Suprapubic skin (tissue), 4 donors: ENCODE data around the gene BAG3. TPM values are rescaled to one million over a fixed set of nuclear protein-coding genes. Genes with fewer than 3 reads are reported as not detected.

ENCODE experiments used
- DNase-seq, 2 donors: peaks; one replicate each; pipeline ENCODE4 v3.0.0-alpha.2; 2019; ENCODE audit warnings: low spot score in 2 of 2
- H3K27ac ChIP-seq: fragments of 200-600 bp; sonication (generic); one replicate; pipeline ENCODE4 v1.5.1; 2019
- H3K27me3 ChIP-seq: fragments of 200-600 bp; sonication (generic); one replicate; pipeline ENCODE4 v1.5.1; 2019
- H3K36me3 ChIP-seq: fragments of 200-600 bp; sonication (generic); one replicate; pipeline ENCODE4 v1.5.1; 2019
- H3K4me1 ChIP-seq: fragments of 200-600 bp; sonication (generic); one replicate; pipeline ENCODE4 v1.5.1; 2019
- H3K4me3 ChIP-seq: fragments of 200-600 bp; sonication (generic); one replicate; pipeline ENCODE4 v1.5.1; 2019; ENCODE audit warnings: mild to moderate bottlenecking
- H3K9me3 ChIP-seq: fragments of 200-600 bp; sonication (generic); one replicate; pipeline ENCODE4 v1.5.1; 2019
- EP300 ChIP-seq: sonication (generic); formaldehyde crosslinking; IDR thresholded peaks from one replicate; pipeline ENCODE4 v1.6.1; 2017; ENCODE audit warnings: antibody characterized with exemption
- POLR2A ChIP-seq, 2 donors: fragments of 450-650 bp; IDR thresholded peaks; one replicate each; pipeline ENCODE4 v1.6.1; 2017; ENCODE audit warnings: antibody characterized with exemption in 2 of 2, mild to moderate bottlenecking in 2 of 2, moderate library complexity in 2 of 2
- POLR2AphosphoS5 ChIP-seq, 3 donors: sonication (generic); formaldehyde crosslinking; IDR thresholded peaks; one replicate each; pipeline ENCODE4 v1.6.1; 2017; ENCODE audit warnings: antibody characterized with exemption in 3 of 3
- WGBS: methylation state at CpG from one replicate; pipeline ENCODE4 v1.1.5; 2018; 5-methylcytosine and 5-hydroxymethylcytosine counted together
- total RNA-seq, 4 donors: library from RNA; depleted of rRNA; stranded (reverse); fragments of >200 nt; gene quantifications; one replicate each; pipeline ENCODE4 v1.1.0, GENCODE V29; 2016
- TF ChIP-seq, protein P1 (sequence below), 2 donors: fragments of 200-600 bp in 1 of 2; fragments of 450-650 bp in 1 of 2; sonication (generic) in 1 of 2; IDR thresholded peaks; one replicate each; pipeline ENCODE4 v1.5.1; 2016 to 2019; ENCODE audit warnings: antibody characterized with exemption in 2 of 2, mild to moderate bottlenecking in 1 of 2, moderate library complexity in 1 of 2

Gene BAG3
- total RNA-seq, 4 donors from 2014 or later, result 75.0 to 86.4 (median 78.0) TPM

DNA sequence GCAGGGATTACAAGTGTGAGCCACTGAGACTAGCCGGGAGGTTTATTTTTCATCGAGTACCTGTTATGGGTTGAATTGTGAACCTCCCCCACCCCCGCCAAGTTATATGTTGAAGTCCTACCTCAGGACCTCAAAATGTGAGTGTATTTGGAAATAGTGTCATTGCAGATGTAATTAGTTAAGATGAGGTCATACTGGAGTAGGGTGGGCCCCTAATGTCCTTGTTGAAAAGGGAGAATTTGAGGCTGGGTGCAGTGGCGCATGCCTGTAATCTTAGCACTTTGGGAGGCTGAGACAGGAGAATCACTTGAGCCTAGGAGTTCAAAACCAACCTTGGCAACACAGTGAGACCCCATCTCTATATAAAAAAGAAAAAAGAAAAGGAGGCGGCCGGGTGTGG, 10.8 kb upstream of the BAG3 start:
- 97% methylated on average over 6 of the region's 6 CpGs for WGBS
- TF ChIP-seq, protein P1, sequence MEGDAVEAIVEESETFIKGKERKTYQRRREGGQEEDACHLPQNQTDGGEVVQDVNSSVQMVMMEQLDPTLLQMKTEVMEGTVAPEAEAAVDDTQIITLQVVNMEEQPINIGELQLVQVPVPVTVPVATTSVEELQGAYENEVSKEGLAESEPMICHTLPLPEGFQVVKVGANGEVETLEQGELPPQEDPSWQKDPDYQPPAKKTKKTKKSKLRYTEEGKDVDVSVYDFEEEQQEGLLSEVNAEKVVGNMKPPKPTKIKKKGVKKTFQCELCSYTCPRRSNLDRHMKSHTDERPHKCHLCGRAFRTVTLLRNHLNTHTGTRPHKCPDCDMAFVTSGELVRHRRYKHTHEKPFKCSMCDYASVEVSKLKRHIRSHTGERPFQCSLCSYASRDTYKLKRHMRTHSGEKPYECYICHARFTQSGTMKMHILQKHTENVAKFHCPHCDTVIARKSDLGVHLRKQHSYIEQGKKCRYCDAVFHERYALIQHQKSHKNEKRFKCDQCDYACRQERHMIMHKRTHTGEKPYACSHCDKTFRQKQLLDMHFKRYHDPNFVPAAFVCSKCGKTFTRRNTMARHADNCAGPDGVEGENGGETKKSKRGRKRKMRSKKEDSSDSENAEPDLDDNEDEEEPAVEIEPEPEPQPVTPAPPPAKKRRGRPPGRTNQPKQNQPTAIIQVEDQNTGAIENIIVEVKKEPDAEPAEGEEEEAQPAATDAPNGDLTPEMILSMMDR (IDR thresholded peaks at IDR 0.05), result no peak
- TF ChIP-seq POLR2A (IDR thresholded peaks at IDR 0.05) (no peak), EP300 (no peak), POLR2AphosphoS5 (IDR thresholded peaks at IDR 0.05) (no peak)
- Histone ChIP-seq H3K9me3 (no peaks in the 10 kb centered on the region), H3K36me3 (no peaks in the 10 kb centered on the region), H3K4me3 (no peak overlapping the region), H3K4me1 (no peaks in the 10 kb centered on the region), H3K27ac (no peak overlapping the region), H3K27me3 (no peaks in the 10 kb centered on the region)
- no peak for DNase-seq

DNA sequence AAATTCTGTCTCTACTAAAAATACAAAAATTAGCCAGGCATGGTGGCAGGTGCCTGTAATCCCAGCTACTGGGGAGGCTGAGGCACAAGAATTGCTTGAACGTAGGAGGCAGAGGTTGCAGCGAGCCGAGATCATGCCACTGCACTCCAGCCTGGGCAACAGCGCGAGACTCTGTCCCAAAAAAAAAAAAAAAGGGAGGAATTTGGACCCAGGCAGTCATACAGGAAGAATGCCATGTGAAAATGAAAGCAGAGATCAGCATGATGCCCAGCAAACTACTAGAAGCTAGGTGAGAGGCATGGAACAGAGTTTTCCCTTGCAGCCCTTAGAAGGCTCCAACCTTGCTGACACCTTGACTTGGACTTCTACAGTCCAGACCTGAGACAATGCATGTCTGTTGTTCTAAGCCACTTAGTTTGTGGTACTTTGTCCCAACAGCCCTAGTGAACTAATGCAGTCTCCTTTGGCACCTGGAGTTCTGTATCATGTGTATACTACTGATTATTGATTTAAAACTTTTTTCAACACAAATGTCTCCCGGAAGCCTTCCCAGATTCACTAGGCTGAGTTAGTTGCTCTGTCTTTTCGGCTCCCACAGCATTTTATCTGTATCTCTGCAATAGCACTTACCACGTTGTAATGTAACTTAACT, 10.2 kb upstream of the BAG3 start:
- no peaks in the 10 kb centered on the region for H3K27me3 ChIP-seq
- H3K4me3 ChIP-seq, result no peak overlapping the region
- no peaks in the 10 kb centered on the region for H3K4me1 ChIP-seq
- no peak for TF ChIP-seq POLR2AphosphoS5 (IDR thresholded peaks at IDR 0.05)
- TF ChIP-seq, protein P1 (IDR thresholded peaks at IDR 0.05), result no peak
- TF ChIP-seq POLR2A (IDR thresholded peaks at IDR 0.05), result no peak
- no peak for TF ChIP-seq EP300
- H3K9me3 ChIP-seq, result no peaks in the 10 kb centered on the region
- H3K36me3 ChIP-seq, result no peaks in the 10 kb centered on the region
- WGBS, result 83% methylated on average over 8 of the region's 8 CpGs
- no peak overlapping the region for H3K27ac ChIP-seq
- DNase-seq, result no peak

GRCh38 chr10:119642556-119643111, 8.5 kb upstream of the BAG3 start:
- no peak for DNase-seq
- TF ChIP-seq, protein P1 (IDR thresholded peaks at IDR 0.05), result no peak
- TF ChIP-seq EP300 (no peak), POLR2AphosphoS5 (IDR thresholded peaks at IDR 0.05) (no peak), POLR2A (IDR thresholded peaks at IDR 0.05) (no peak)
- no peaks in the 10 kb centered on the region for H3K36me3 ChIP-seq
- H3K9me3 ChIP-seq, result no peaks in the 10 kb centered on the region
- WGBS, result 62% methylated on average over 2 of the region's 2 CpGs
- no peaks in the 10 kb centered on the region for H3K27me3 ChIP-seq
- H3K4me3 ChIP-seq, result no peak overlapping the region
- no peak overlapping the region for H3K27ac ChIP-seq
- H3K4me1 ChIP-seq, result no peaks in the 10 kb centered on the region

DNA sequence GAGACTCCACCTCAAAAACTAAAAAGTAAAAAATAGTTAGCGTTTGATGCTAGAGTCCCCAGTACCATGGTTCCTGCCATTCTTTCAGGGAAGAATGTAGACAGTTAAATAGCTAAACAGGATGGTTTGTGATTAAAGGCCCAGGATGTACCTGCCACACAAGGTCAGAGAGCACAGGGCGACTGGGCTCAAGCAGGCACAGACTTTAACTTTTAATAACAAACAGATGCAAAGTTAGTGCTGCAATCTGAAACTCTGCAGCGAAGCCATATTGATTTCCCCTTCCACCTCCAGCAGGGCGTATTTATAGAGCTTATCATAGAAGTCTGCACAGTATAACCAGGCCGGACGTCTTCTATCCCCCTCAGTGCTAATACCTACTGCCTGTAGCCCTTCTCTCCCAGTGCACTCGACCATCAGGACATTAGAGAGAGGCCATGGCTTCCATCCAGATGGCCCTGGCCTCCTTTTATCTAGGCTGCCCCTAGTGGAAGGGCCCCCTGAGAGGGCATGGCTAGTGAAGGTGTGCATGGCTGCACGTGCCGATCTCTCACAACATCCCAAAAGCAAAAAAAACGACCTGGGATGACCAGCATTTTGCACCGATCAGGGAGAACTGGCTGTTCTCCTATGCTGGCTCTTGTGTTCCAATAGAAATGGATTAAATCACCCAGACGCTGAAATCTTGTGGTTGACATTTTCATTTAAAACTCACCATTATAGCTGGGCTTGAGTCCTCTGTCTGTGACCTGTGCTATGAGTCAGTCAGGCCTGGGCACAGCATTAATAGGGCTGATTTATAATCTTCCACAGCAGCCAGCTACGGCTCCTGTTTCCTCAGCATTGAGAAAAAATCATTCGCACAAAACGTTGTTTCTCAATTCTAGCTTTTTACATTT, 7.6 kb upstream of the BAG3 start:
- WGBS, result 73% methylated on average over 15 of the region's 15 CpGs
- DNase-seq, result no peak
- TF ChIP-seq, protein P1 (IDR thresholded peaks at IDR 0.05), result no peak
- TF ChIP-seq EP300, result no peak
- no peak for TF ChIP-seq POLR2AphosphoS5 (IDR thresholded peaks at IDR 0.05)
- TF ChIP-seq POLR2A (IDR thresholded peaks at IDR 0.05), result no peak
- Histone ChIP-seq H3K36me3 (no peaks in the 10 kb centered on the region), H3K27me3 (no peaks in the 10 kb centered on the region), H3K9me3 (no peaks in the 10 kb centered on the region), H3K27ac (no peak overlapping the region), H3K4me1 (no peaks in the 10 kb centered on the region), H3K4me3 (no peak overlapping the region)

GRCh38 chr10:119644205-119644814, 6.9 kb upstream of the BAG3 start:
- Histone ChIP-seq H3K27me3 (no peaks in the 10 kb centered on the region), H3K36me3 (no peaks in the 10 kb centered on the region), H3K4me3 (no peak overlapping the region), H3K27ac (no peak overlapping the region), H3K9me3 (no peaks in the 10 kb centered on the region), H3K4me1 (no peaks in the 10 kb centered on the region)
- no peak for DNase-seq
- TF ChIP-seq EP300 (no peak), POLR2A (IDR thresholded peaks at IDR 0.05) (no peak), POLR2AphosphoS5 (IDR thresholded peaks at IDR 0.05) (no peak)
- TF ChIP-seq, protein P1 (IDR thresholded peaks at IDR 0.05), result no peak
- 62% methylated on average over 12 of the region's 15 CpGs for WGBS
